HCT116 (cell line): ENCODE results near the gene CCDC40.

ENCODE experiments used
- EZH2 ChIP-seq: fragments of 200-600 bp; sonication (generic); IDR thresholded peaks from 2 replicates; pipeline ENCODE4 v1.6.1; 2017; ENCODE audit warnings: antibody characterized with exemption, mixed run types
- POLR2A ChIP-seq: IDR thresholded peaks from 2 replicates; pipeline ENCODE4 v1.7.0; 2011; ENCODE audit warnings: borderline replicate concordance; ENCODE audit not compliant: insufficient read depth, insufficient read length; ENCODE audit errors: extremely low read depth
- POLR2AphosphoS5 ChIP-seq: IDR thresholded peaks from 2 replicates; pipeline ENCODE4 v1.6.1; 2011; ENCODE audit warnings: mild to moderate bottlenecking, low read depth, low read length, moderate library complexity
- RAD21 ChIP-seq: IDR thresholded peaks from 2 replicates; pipeline ENCODE4 v1.6.1; 2012; ENCODE audit warnings: low read depth, mild to moderate bottlenecking
- SRF ChIP-seq: IDR thresholded peaks from 2 replicates; pipeline ENCODE4 v1.6.1; 2012; ENCODE audit warnings: low read depth
- ZFX ChIP-seq: fragments of 450-650 bp; IDR thresholded peaks from 2 replicates; pipeline ENCODE4 v1.6.1; 2017
- TF ChIP-seq, protein P1 (sequence below), 3 experiments: fragments of 200-600 bp in 1 of 3; sonication (generic) in 1 of 3; IDR thresholded peaks in 2 of 3; conservative IDR thresholded peaks in 1 of 3; 2 replicates each; pipeline ENCODE4 v1.5.1; 2012 to 2017; ENCODE audit warnings: low read depth in 2 of 3, low read length in 2 of 3, antibody characterized with exemption in 1 of 3, borderline replicate concordance in 1 of 3, control low read depth in 1 of 3, mild to moderate bottlenecking in 1 of 3, mixed read lengths in 1 of 3, mixed run types in 1 of 3, moderate library complexity in 1 of 3; ENCODE audit not compliant: insufficient read depth in 1 of 3
- TF ChIP-seq, protein P2 (sequence below): IDR thresholded peaks from 2 replicates; pipeline ENCODE4 v1.6.1; 2012

DNA sequence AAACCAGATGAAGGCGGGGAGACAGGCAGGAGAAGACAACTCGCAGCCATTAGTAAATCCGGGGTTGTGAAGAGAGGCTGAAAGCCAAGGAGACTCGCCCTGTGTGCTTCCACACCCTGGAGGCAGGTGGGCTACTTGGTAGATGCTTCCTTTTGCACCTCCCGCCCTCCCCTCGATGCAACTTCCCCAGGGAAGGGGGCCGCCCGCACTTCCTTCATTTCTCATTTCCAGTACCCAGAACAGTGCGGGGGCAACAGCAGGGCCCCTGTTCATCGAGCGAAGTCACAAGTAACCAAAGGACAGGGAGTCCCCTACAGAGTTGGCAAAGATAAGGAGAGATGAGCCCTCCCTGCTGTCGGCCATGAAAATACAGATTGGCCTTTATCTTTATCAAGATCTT lies 25.0 kb downstream of the CCDC40 start:
- no peak for TF ChIP-seq POLR2AphosphoS5
- TF ChIP-seq, protein P1, sequence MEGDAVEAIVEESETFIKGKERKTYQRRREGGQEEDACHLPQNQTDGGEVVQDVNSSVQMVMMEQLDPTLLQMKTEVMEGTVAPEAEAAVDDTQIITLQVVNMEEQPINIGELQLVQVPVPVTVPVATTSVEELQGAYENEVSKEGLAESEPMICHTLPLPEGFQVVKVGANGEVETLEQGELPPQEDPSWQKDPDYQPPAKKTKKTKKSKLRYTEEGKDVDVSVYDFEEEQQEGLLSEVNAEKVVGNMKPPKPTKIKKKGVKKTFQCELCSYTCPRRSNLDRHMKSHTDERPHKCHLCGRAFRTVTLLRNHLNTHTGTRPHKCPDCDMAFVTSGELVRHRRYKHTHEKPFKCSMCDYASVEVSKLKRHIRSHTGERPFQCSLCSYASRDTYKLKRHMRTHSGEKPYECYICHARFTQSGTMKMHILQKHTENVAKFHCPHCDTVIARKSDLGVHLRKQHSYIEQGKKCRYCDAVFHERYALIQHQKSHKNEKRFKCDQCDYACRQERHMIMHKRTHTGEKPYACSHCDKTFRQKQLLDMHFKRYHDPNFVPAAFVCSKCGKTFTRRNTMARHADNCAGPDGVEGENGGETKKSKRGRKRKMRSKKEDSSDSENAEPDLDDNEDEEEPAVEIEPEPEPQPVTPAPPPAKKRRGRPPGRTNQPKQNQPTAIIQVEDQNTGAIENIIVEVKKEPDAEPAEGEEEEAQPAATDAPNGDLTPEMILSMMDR (IDR thresholded peaks at IDR 0.05 in 2 of 3, conservative IDR thresholded peaks at IDR 0.05 in 1 of 3; ENCODE audit: borderline replicate concordance in 1 of 3, insufficient read depth in 1 of 3, low read depth in 2 of 3, low read length in 2 of 3), result no peak
- TF ChIP-seq POLR2A, result no peak
- no peak for TF ChIP-seq EZH2
- no peak for TF ChIP-seq SRF
- TF ChIP-seq, protein P2, sequence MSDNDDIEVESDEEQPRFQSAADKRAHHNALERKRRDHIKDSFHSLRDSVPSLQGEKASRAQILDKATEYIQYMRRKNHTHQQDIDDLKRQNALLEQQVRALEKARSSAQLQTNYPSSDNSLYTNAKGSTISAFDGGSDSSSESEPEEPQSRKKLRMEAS, result no peak
- TF ChIP-seq RAD21, result no peak
- no peak for TF ChIP-seq ZFX
